Prostate gland (tissue), 2 donors: ENCODE results near the gene UNC13B.

Experiments
- CTCF ChIP-seq, 4 experiments: fragments of 200-600 bp in 2 of 4; fragments of 450-650 bp in 2 of 4; sonication (generic) in 2 of 4; IDR thresholded peaks; 1 replicate in 3 of 4; 2 replicates in 1 of 4; pipeline ENCODE4 v1.5.1; 2016 to 2019; ENCODE audit warnings: antibody characterized with exemption in 4 of 4, mild to moderate bottlenecking in 2 of 4, moderate library complexity in 2 of 4
- POLR2AphosphoS5 ChIP-seq: sonication (generic); formaldehyde crosslinking; IDR thresholded peaks from one replicate; pipeline ENCODE4 v1.6.1; 2017; ENCODE audit warnings: antibody characterized with exemption

- TF ChIP-seq CTCF (IDR thresholded peaks at IDR 0.05) = no peak
- no peak for TF ChIP-seq POLR2AphosphoS5
These were observed 246.0 kb downstream of the UNC13B start for GRCh38 chr9:35407846-35408245.
